Adrenal gland (tissue), 12 donors: Measurements from ENCODE around the gene CSNK1E. TPM values are rescaled to one million over a fixed set of nuclear protein-coding genes. Genes with fewer than 3 reads are reported as not detected.

ENCODE experiments used
- DNase-seq, 7 donors: peaks; one replicate each; pipeline ENCODE4 v3.0.0-alpha.2; 2019 to 2020
- H3K27ac ChIP-seq, 5 donors: fragments of 200-600 bp; sonication (generic) in 4 of 5; 1 replicate in 3 of 5; 2 replicates in 2 of 5; pipeline versions ENCODE4 v1.5.1 to v1.8.0; 2016 to 2020; ENCODE audit warnings: mild to moderate bottlenecking in 1 of 5
- H3K27me3 ChIP-seq: fragments of 200-600 bp; 2 replicates; pipeline ENCODE4 v1.8.0; 2021
- H3K36me3 ChIP-seq, 2 donors: fragments of 200-600 bp; replicated peaks in 1 of 2; 1 replicate in 1 of 2; 2 replicates in 1 of 2; pipeline versions ENCODE4 v1.5.1 to v1.8.0; 2018 to 2022
- H3K4me1 ChIP-seq, 2 donors: fragments of 200-600 bp; replicated peaks in 1 of 2; 1 replicate in 1 of 2; 2 replicates in 1 of 2; pipeline versions ENCODE4 v1.5.1 to v1.8.0; 2018 to 2021
- H3K4me3 ChIP-seq, 4 donors: fragments of 200-600 bp; sonication (generic) in 3 of 4; one replicate each; pipeline ENCODE4 v1.5.1; 2016 to 2018
- H3K9me3 ChIP-seq, 3 donors: fragments of 200-600 bp; sonication (generic) in 1 of 3; replicated peaks in 1 of 3; 1 replicate in 2 of 3; 2 replicates in 1 of 3; pipeline versions ENCODE4 v1.5.1 to v1.8.0; 2016 to 2021
- CTCF ChIP-seq, 6 experiments: fragments of 450-650 bp in 4 of 6; fragments of 200-600 bp in 2 of 6; sonication (generic) in 1 of 6; IDR thresholded peaks; 1 replicate in 5 of 6; 2 replicates in 1 of 6; pipeline versions ENCODE4 v1.5.1 to v1.8.0; 2016 to 2021; ENCODE audit warnings: antibody characterized with exemption in 6 of 6, mild to moderate bottlenecking in 2 of 6, moderate library complexity in 1 of 6
- POLR2A ChIP-seq, 2 donors: fragments of 450-650 bp; IDR thresholded peaks; one replicate each; pipeline ENCODE4 v1.6.1; 2017; ENCODE audit warnings: antibody characterized with exemption in 2 of 2, mild to moderate bottlenecking in 2 of 2, moderate library complexity in 1 of 2
- WGBS, 4 donors: extraction: QIAGEN DNeasy Blood & Tissue Kit in 2 of 4; methylation state at CpG; one replicate each; pipeline versions ENCODE4 v1.1.5 to v1.1.7; 2013 to 2017; 5-methylcytosine and 5-hydroxymethylcytosine counted together
- intact Hi-C, 2 donors: fragments of 100-400 bp; cut with DNase I; formaldehyde crosslinking; loops; one replicate each; pipeline versions ENCODE4 v1.14.1 to v1.15.0; 2022 to 2023
- polyA plus RNA-seq, 3 donors: library from polyadenylated mRNA; stranded (reverse); fragments of 200-250 nt in 2 of 3; fragments of 350-450 nt in 1 of 3; fragmentation: Illumina TruSeq in 1 of 3; extraction: RNeasy Lipid Tissue Mini Kit (QIAGEN cat#74804) in 1 of 3; gene quantifications; one replicate each; pipeline ENCODE4 v1.2.3, GENCODE V29; 2013 to 2014
- total RNA-seq, 9 donors: library from RNA; depleted of rRNA in 4 of 9; stranded (reverse); fragments of >200 nt in 4 of 9; fragments of 120-200 nt in 1 of 9; fragmentation: NEBNext Ultra II Directional in 1 of 9; extraction: Animal tissue kit (Norgen Biotek cat#: 25700) in 1 of 9; gene quantifications; one replicate each; pipeline versions ENCODE4 v1.1.0 to v1.2.4, GENCODE V29; 2013 to 2023
- donor health status: healthy with polysubstance abuse.
- donor health status: Bipolar disorder and iron deficiency.
- donor health status: DM: yes; HTN: yes; CAD: no.
- donor health status: DM: no; HTN: no; CAD: no.
- donor health status: DM: no; HTN: no; CAD: no.
- donor health status: DM: yes; HTN: yes; CAD: no.

CSNK1E gene
- total and polyA plus RNA-seq, 12 donors = 28.4 to 142 (median 73.7) TPM

DNA sequence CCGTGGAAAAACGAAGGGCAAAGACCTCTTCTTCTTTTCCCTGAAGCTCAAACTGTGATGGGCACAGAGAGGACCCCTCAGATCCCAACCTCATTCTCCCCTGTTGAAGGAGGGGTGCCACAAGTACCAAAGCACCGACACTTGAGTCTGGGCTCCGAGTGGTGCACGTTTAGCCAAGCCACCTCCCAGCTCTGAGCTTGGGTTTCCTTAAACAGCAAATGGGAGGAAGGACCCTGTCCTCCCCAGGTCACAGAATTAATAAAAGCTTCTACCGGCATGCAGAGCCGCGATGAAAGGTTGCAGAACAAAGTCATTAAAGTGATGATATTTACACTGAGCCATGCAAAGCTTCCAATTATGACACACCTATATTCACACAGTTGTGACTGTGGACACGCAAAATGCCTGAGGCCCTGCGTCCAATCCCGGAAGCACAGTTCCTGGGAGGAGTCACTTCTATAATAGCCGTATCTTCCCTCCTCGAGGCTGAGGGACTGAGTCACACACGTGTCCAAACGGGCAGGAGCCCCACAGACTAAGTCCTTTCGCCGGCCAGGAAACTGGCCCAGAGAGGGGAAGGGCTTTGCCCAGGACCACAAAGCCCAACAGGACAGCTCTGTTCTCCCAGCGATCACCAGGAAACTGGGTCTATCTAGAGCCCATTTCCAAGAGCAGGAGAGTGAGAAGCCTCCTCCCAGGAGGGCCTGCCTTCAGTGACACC lies 922 bp upstream of the CSNK1E start:
- 5 to 12% (median 10%) methylated on average over 14 to 18 of the region's 18 CpGs for WGBS, 4 donors
- no peaks in the 10 kb centered on the region for H3K36me3 ChIP-seq
- intact Hi-C loops = no loop called here
- no peaks in the 10 kb centered on the region for H3K27me3 ChIP-seq
- peak in 1 of 2 donors; percentile 85 for TF ChIP-seq POLR2A (IDR thresholded peaks at IDR 0.05)
- TF ChIP-seq CTCF (IDR thresholded peaks at IDR 0.05) = no peak
- no peaks in the 10 kb centered on the region for H3K9me3 ChIP-seq
- peak overlapping the region; percentile 93 to 98 (median 97) for H3K27ac ChIP-seq
- H3K4me1 ChIP-seq = peaks cover 32 to 50% of the 10 kb centered on the region in 2 donors
- DNase-seq = peak; percentile 69 to 91 (median 90)
- H3K4me3 ChIP-seq = peak overlapping the region in 1 of 4 donors; percentile 65

DNA sequence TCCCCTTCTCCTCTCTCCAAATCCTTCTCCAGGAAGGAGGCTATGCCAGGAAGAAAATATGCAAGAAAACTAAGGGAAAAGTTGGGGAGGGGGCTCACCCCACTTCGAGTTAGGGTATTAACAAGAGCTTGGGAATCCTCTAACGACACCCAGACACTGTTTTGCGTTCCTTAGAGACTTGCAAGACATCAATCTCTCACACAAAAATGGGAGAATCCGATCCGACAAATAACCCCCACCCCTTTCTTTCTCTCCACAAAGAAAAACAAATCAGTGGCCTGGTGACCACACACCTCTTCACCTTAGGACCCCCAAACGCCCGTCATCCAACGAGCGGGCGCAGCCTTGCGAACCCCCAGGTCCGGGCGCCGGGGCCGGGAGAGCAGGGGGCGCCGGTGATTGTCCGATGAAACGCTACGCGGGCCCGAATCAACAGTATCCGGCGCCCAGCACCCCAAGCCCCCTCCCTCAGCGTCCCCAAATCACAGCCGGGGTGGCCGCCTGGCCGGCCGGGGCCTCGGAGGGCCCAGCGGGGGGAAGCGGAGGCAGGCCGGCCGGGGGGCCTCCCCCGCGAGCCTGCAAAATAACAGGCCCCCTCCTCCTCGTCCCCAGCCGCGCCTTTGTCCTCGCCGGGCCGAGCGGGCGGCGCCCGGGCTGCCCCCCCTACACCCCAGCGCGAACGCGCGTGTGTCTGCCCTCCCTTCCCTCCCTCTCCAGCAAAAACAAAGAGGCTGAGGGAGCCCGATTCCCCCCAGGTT lies 690 bp downstream of the CSNK1E start:
- no peaks in the 10 kb centered on the region for H3K9me3 ChIP-seq
- DNase-seq = peak in 6 of 7 donors; percentile 59 to 76 (median 70)
- H3K4me1 ChIP-seq = peaks cover 32 to 65% of the 10 kb centered on the region in 2 donors
- WGBS, 4 donors = 0 to 1% (median 0%) methylated on average over 7 to 51 of the region's 52 CpGs
- intact Hi-C loops = no loop called here
- H3K27me3 ChIP-seq = no peaks in the 10 kb centered on the region
- peak overlapping the region; percentile 94 to 98 (median 97) for H3K27ac ChIP-seq
- peak overlapping the region; percentile 46 to 94 (median 72) for H3K4me3 ChIP-seq
- no peak for TF ChIP-seq CTCF (IDR thresholded peaks at IDR 0.05)
- peak; percentile 12 to 57 for TF ChIP-seq POLR2A (IDR thresholded peaks at IDR 0.05)
- no peaks in the 10 kb centered on the region for H3K36me3 ChIP-seq

DNA sequence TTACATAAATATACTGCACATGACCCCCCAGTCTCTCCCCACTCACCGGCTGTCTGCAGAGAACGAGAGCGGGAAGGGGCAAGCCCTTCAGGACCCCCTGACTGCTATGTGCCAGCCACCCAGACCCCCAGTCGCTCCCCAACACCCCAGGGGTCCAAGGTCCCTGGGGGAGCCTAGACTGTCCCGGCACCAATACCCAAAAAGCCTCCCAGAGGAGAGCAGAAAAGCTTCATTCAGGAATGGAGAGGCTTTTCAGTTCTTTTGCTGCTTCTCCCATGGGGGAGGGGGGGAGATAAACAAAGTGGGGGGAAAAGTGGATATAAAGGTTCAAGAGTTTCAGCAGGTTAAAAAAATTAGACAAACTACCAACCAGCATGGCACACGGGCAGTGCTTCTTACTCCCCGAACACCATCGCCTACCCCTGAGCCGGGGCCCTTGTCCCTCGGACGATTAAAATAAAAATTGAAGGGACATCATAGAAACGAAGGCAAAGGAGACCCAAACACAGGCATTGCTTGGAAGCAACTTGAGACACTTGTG lies 1.3 kb downstream of the CSNK1E start:
- whole genome bisulfite sequencing, 4 donors = 1 to 6% (median 3%) methylated on average over 9 to 12 of the region's 12 CpGs
- peaks cover 32 to 68% of the 10 kb centered on the region in 2 donors for H3K4me1 ChIP-seq
- TF ChIP-seq CTCF (IDR thresholded peaks at IDR 0.05) (no peak), POLR2A (IDR thresholded peaks at IDR 0.05) (no peak)
- H3K36me3 ChIP-seq = no peaks in the 10 kb centered on the region
- H3K9me3 ChIP-seq = no peaks in the 10 kb centered on the region
- H3K27me3 ChIP-seq = no peaks in the 10 kb centered on the region
- no peak for DNase-seq
- peak overlapping the region; percentile 46 to 94 (median 72) for H3K4me3 ChIP-seq
- H3K27ac ChIP-seq = peak overlapping the region; percentile 94 to 98 (median 97)
- intact Hi-C loops = no loop called here
